ENCODE data around the gene KRT26. TPM values are rescaled to one million over a fixed set of nuclear protein-coding genes. Genes with fewer than 3 reads are reported as not detected.

The KRT26 gene
- total RNA-seq, 1 experiment from 2014 or later: not detected

DNA sequence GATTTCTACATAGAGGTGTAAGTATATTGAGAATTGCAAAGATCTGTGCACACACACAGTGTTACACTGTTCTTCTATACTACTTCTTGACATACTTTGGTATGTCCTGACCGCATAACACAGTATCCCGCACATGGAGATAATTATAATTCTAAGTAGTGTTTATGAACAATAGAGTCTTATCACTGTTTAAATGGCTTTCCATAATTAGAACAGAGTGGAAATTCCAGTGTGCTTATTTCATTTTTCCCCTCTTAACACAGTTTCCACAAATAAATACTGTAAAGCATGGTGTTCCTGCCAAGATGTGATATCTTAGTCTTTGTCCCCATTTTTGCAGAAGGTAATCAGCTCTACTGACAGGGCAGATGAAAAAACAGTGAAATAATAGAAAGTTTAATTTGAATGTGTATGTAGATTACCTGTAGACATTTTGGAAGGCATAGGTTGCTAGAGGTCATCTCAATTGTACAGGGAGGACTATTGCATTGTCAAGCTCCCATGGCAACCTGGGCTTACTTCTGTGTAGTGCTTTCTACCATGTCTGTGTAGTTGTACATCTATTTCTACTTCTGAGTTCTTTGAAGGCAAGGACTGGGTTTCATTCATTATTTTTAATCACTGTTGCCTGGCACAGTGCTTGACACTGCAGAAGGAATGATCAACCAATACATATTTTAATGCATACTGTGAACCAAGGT, 37.9 kb upstream of the KRT26 start:
- no peaks in the 10 kb centered on the region for H3K27me3 ChIP-seq (replicated peaks; ENCODE audit: insufficient read depth, low read depth, low read length, poor library complexity)
- DNase-seq (ENCODE audit: low spot score): no peak
- no peaks in the 10 kb centered on the region for H3K4me1 ChIP-seq (ENCODE audit: insufficient read depth, low read length, poor library complexity, severe bottlenecking)
- POLR2A ChIA-PET (ENCODE audit: low non-redundant PET): no interaction called here
- no TSS peak for BruUV-seq (replicated peaks)
- no peaks in the 10 kb centered on the region for H3K36me3 ChIP-seq (ENCODE audit: insufficient read depth, low read length, poor library complexity, severe bottlenecking)
- no peak overlapping the region for H3K4me3 ChIP-seq (ENCODE audit: low read depth, low read length, poor library complexity, severe bottlenecking)
- H3K27ac ChIP-seq (ENCODE audit: low read depth, low read length, poor library complexity, severe bottlenecking): no peak overlapping the region
- TF ChIP-seq, protein P1, sequence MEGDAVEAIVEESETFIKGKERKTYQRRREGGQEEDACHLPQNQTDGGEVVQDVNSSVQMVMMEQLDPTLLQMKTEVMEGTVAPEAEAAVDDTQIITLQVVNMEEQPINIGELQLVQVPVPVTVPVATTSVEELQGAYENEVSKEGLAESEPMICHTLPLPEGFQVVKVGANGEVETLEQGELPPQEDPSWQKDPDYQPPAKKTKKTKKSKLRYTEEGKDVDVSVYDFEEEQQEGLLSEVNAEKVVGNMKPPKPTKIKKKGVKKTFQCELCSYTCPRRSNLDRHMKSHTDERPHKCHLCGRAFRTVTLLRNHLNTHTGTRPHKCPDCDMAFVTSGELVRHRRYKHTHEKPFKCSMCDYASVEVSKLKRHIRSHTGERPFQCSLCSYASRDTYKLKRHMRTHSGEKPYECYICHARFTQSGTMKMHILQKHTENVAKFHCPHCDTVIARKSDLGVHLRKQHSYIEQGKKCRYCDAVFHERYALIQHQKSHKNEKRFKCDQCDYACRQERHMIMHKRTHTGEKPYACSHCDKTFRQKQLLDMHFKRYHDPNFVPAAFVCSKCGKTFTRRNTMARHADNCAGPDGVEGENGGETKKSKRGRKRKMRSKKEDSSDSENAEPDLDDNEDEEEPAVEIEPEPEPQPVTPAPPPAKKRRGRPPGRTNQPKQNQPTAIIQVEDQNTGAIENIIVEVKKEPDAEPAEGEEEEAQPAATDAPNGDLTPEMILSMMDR (conservative IDR thresholded peaks at IDR 0.05; ENCODE audit: low read depth, low read length): no peak
- no peak for TF ChIP-seq EZH2 (IDR thresholded peaks at IDR 0.05; ENCODE audit: borderline replicate concordance, low read depth, low read length, poor library complexity, severe bottlenecking)
- intact Hi-C loops (cut with micrococcal nuclease; ENCODE audit: unreplicated experiment): no loop called here
- CTCF ChIA-PET: no interaction called here
- no peaks in the 10 kb centered on the region for H3K9me3 ChIP-seq (ENCODE audit: low read depth, low read length, poor library complexity, severe bottlenecking)

DNA sequence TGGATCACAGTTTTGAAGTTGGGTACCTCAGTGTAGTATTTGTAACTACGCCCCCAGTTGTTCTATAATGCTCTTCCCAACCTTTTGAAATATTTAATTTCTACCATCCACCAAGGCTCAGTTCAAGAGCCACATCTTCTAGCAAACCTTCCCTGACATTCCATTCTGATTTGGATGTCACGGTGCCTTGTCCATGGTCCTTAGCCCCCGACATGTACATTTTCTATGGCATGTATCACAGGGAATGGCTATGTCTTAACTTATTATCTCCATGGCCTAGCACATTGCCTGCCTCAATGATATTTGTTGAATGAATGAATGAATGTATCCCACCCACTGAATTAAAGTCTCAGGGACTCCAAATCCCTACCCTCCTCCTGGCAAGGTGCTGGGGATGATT, 34.1 kb upstream of the KRT26 start:
- Histone ChIP-seq H3K9me3 (ENCODE audit: low read depth, low read length, poor library complexity, severe bottlenecking) (no peaks in the 10 kb centered on the region), H3K4me1 (ENCODE audit: insufficient read depth, low read length, poor library complexity, severe bottlenecking) (no peaks in the 10 kb centered on the region), H3K27me3 (replicated peaks; ENCODE audit: insufficient read depth, low read depth, low read length, poor library complexity) (no peaks in the 10 kb centered on the region), H3K27ac (ENCODE audit: low read depth, low read length, poor library complexity, severe bottlenecking) (no peak overlapping the region), H3K36me3 (ENCODE audit: insufficient read depth, low read length, poor library complexity, severe bottlenecking) (no peaks in the 10 kb centered on the region), H3K4me3 (ENCODE audit: low read depth, low read length, poor library complexity, severe bottlenecking) (no peak overlapping the region)
- POLR2A ChIA-PET (ENCODE audit: low non-redundant PET): no interaction called here
- intact Hi-C loops (cut with micrococcal nuclease; ENCODE audit: unreplicated experiment): no loop called here
- TF ChIP-seq, protein P1 (conservative IDR thresholded peaks at IDR 0.05; ENCODE audit: low read depth, low read length): no peak
- no peak for TF ChIP-seq EZH2 (IDR thresholded peaks at IDR 0.05; ENCODE audit: borderline replicate concordance, low read depth, low read length, poor library complexity, severe bottlenecking)
- CTCF ChIA-PET: no interaction called here
- no peak for DNase-seq (ENCODE audit: low spot score)
- no TSS peak for BruUV-seq (replicated peaks)

DNA sequence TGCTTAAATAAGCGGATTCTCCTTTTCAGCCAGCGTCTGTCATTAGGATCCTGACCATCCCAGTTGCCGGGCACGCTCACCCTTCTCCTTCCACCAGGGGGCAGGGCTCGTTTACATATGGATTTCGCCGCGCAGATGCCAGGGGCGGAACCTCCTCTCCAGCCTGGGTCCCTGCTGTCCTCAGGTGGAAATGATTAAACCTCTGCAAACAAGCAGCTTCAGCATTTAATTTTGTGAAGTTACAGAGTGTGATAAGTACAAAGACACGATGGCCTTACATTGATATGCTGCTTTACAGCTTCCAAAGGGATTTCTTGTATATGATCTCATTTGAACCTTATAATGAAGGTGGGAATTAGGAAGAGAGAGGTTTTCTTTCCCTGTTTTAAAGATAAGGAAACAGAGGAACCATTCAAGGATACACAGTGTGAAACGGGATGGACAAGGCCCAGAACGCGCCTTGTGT, 31.6 kb upstream of the KRT26 start:
- CTCF ChIA-PET: interaction anchor here (0.6 to 1.7 kb wide), 2 partner anchors 859 to 862 kb away, joined by 3 to 4 read pairs; no protein-coding TSS in a partner anchor
- H3K4me3 ChIP-seq (ENCODE audit: low read depth, low read length, poor library complexity, severe bottlenecking): no peak overlapping the region
- DNase-seq (ENCODE audit: low spot score): peak; percentile 80
- H3K27me3 ChIP-seq (replicated peaks; ENCODE audit: insufficient read depth, low read depth, low read length, poor library complexity): no peaks in the 10 kb centered on the region
- no peak overlapping the region for H3K27ac ChIP-seq (ENCODE audit: low read depth, low read length, poor library complexity, severe bottlenecking)
- POLR2A ChIA-PET (ENCODE audit: low non-redundant PET): no interaction called here
- no peaks in the 10 kb centered on the region for H3K4me1 ChIP-seq (ENCODE audit: insufficient read depth, low read length, poor library complexity, severe bottlenecking)
- H3K36me3 ChIP-seq (ENCODE audit: insufficient read depth, low read length, poor library complexity, severe bottlenecking): no peaks in the 10 kb centered on the region
- H3K9me3 ChIP-seq (ENCODE audit: low read depth, low read length, poor library complexity, severe bottlenecking): no peaks in the 10 kb centered on the region
- intact Hi-C loops (cut with micrococcal nuclease; ENCODE audit: unreplicated experiment): loop anchor here (2.0 to 5.0 kb wide), 4 partner anchors 104 to 863 kb away; partner anchors contain the start of gene KRTAP4-5
- no TSS peak for BruUV-seq (replicated peaks)
- no peak for TF ChIP-seq EZH2 (IDR thresholded peaks at IDR 0.05; ENCODE audit: borderline replicate concordance, low read depth, low read length, poor library complexity, severe bottlenecking)
- TF ChIP-seq, protein P1 (conservative IDR thresholded peaks at IDR 0.05; ENCODE audit: low read depth, low read length): peak; percentile 77

All from A673 (cell line).